DND-41 (cell line): ENCODE data around the gene EMC8.

Source experiments
- ATAC-seq: fragments of 200-7000 bp; cut with Tn5 transposase; 3 replicates; pipeline ENCODE4 v1.9.1; 2021; ENCODE audit warnings: low read depth; ENCODE audit not compliant: insufficient read depth
- DNase-seq: peaks from one replicate; pipeline ENCODE4 v3.0.0-alpha.2; 2020
- H2AFZ ChIP-seq: 2 replicates; pipeline ENCODE4 v1.6.0; 2012; ENCODE audit warnings: low read depth, low read length
- H3K27ac ChIP-seq: 2 replicates; pipeline ENCODE4 v1.5.1; 2012; ENCODE audit warnings: low read length, inconsistent platforms
- H3K27me3 ChIP-seq: fragments of 200-600 bp; sonication (generic); 2 replicates; pipeline ENCODE4 v1.6.0; 2012; ENCODE audit warnings: low read length, mild to moderate bottlenecking, inconsistent platforms; ENCODE audit not compliant: insufficient read depth, poor library complexity
- H3K36me3 ChIP-seq: 2 replicates; pipeline ENCODE4 v1.5.1; 2012; ENCODE audit warnings: low read length, inconsistent platforms; ENCODE audit not compliant: insufficient read depth
- H3K4me1 ChIP-seq: 2 replicates; pipeline ENCODE4 v1.5.1; 2012; ENCODE audit warnings: mild to moderate bottlenecking, low read length; ENCODE audit not compliant: insufficient read depth
- H3K4me2 ChIP-seq: 2 replicates; pipeline ENCODE4 v1.6.0; 2012; ENCODE audit warnings: mild to moderate bottlenecking, moderate library complexity, low read length, inconsistent platforms; ENCODE audit not compliant: insufficient read depth
- H3K4me3 ChIP-seq, 2 experiments: fragments of 200-600 bp in 1 of 2; shearing (Covaris generic) in 1 of 2; 2 replicates each; pipeline ENCODE4 v1.5.1; 2012 to 2016; ENCODE audit warnings: inconsistent platforms in 2 of 2, low read length in 2 of 2, mild to moderate bottlenecking in 2 of 2, low read depth in 1 of 2, moderate library complexity in 1 of 2
- H3K79me2 ChIP-seq: 2 replicates; pipeline ENCODE4 v1.6.0; 2012; ENCODE audit warnings: low read length, inconsistent platforms; ENCODE audit not compliant: insufficient read depth
- H3K9ac ChIP-seq: 2 replicates; pipeline ENCODE4 v1.6.0; 2012; ENCODE audit warnings: low read depth, mild to moderate bottlenecking, inconsistent platforms, low read length, moderate library complexity
- H3K9me3 ChIP-seq: 2 replicates; pipeline ENCODE4 v1.5.1; 2012; ENCODE audit warnings: low read length, moderate library complexity, mild to moderate bottlenecking, inconsistent platforms; ENCODE audit not compliant: insufficient read depth, severe bottlenecking
- H4K20me1 ChIP-seq: 2 replicates; pipeline ENCODE4 v1.6.0; 2012; ENCODE audit warnings: low read length; ENCODE audit not compliant: insufficient read depth
- CTCF ChIP-seq: IDR thresholded peaks from 2 replicates; pipeline ENCODE4 v1.5.1; 2012; ENCODE audit warnings: borderline replicate concordance, low read length, moderate library complexity, mild to moderate bottlenecking; ENCODE audit not compliant: poor library complexity, severe bottlenecking; ENCODE audit errors: extremely low read depth
- EZH2 ChIP-seq: IDR thresholded peaks from 3 replicates; pipeline ENCODE4 v1.6.1; 2012; ENCODE audit warnings: borderline replicate concordance, low read depth, mild to moderate bottlenecking, moderate library complexity, low read length, inconsistent platforms; ENCODE audit not compliant: severe bottlenecking

The EMC8 gene

GRCh38 chr16:85835956-85836705, 36.8 kb upstream of the EMC8 start:
- ATAC-seq (no peak), DNase-seq (no peak)
- TF ChIP-seq CTCF (no peak), EZH2 (no peak)
- Histone ChIP-seq H3K27me3 (no peaks in the 10 kb centered on the region), H4K20me1 (no peaks in the 10 kb centered on the region), H3K4me2 (no peak overlapping the region), H3K4me3 (no peak overlapping the region), H3K36me3 (no peaks in the 10 kb centered on the region), H3K9me3 (no peaks in the 10 kb centered on the region), H3K27ac (no peak overlapping the region), H2AFZ (no peak overlapping the region), H3K79me2 (no peaks in the 10 kb centered on the region), H3K9ac (no peak overlapping the region), H3K4me1 (no peaks in the 10 kb centered on the region)

GRCh38 chr16:85835227-85835751, 35.9 kb upstream of the EMC8 start:
- Histone ChIP-seq H3K4me2 (no peak overlapping the region), H2AFZ (no peak overlapping the region), H4K20me1 (no peaks in the 10 kb centered on the region), H3K36me3 (no peaks in the 10 kb centered on the region), H3K9me3 (no peaks in the 10 kb centered on the region), H3K27ac (no peak overlapping the region), H3K9ac (no peak overlapping the region), H3K4me3 (no peak overlapping the region), H3K4me1 (no peaks in the 10 kb centered on the region), H3K79me2 (no peaks in the 10 kb centered on the region), H3K27me3 (no peaks in the 10 kb centered on the region)
- TF ChIP-seq CTCF (no peak), EZH2 (no peak)
- ATAC-seq, result no peak
- no peak for DNase-seq

GRCh38 chr16:85834741-85835140, 35.4 kb upstream of the EMC8 start:
- TF ChIP-seq CTCF, result no peak
- no peak for TF ChIP-seq EZH2
- H3K27ac ChIP-seq, result no peak overlapping the region
- no peaks in the 10 kb centered on the region for H3K9me3 ChIP-seq
- H3K36me3 ChIP-seq, result no peaks in the 10 kb centered on the region
- H3K9ac ChIP-seq, result no peak overlapping the region
- no peak for ATAC-seq
- no peak for DNase-seq
- H2AFZ ChIP-seq, result no peak overlapping the region
- no peak overlapping the region for H3K4me3 ChIP-seq
- H3K79me2 ChIP-seq, result no peaks in the 10 kb centered on the region
- H3K27me3 ChIP-seq, result no peaks in the 10 kb centered on the region
- no peak overlapping the region for H3K4me2 ChIP-seq
- no peaks in the 10 kb centered on the region for H3K4me1 ChIP-seq
- H4K20me1 ChIP-seq, result no peaks in the 10 kb centered on the region
